ENCODE results near the gene HHATL.

The HHATL gene

DNA sequence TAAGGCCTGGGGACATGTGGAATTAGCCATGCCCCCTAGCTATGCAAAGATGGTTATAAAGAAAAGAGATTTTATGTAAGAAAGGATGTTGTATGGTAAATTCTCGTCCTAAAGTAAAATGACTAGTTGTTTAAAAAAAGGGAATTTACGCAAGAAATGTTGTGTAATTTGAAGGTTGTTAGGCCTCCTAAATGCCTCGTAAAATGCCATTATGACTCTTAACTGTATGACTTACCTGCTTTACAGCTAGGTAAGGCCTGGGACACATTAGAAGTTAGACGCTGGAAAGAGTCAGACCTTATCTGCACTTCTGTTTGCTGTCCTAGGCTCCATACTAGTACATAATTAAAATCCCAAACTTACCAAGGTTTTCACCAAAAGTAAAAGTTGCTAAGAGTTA, 17.5 kb upstream of the HHATL start:
- Histone ChIP-seq H3K4me3 (ENCODE audit: low read depth, low read length, poor library complexity, severe bottlenecking) (no peak overlapping the region), H3K9ac (ENCODE audit: low read length) (no peak overlapping the region), H4K20me1 (ENCODE audit: insufficient read depth, low read length) (no peaks in the 10 kb centered on the region), H2AFZ (ENCODE audit: low read length) (no peak overlapping the region), H3K36me3 (ENCODE audit: insufficient read depth, low read length) (no peaks in the 10 kb centered on the region), H3K9me3 (ENCODE audit: low read length) (no peaks in the 10 kb centered on the region), H3K4me1 (ENCODE audit: insufficient read depth, low read length, severe bottlenecking) (no peaks in the 10 kb centered on the region), H3K4me2 (ENCODE audit: low read length) (no peak overlapping the region), H3F3A (ENCODE audit: insufficient read depth, low read length) (no peaks in the 10 kb centered on the region), H3K27me3 (ENCODE audit: insufficient read depth, low read length) (no peaks in the 10 kb centered on the region), H3K27ac (ENCODE audit: low read depth, low read length, poor library complexity, severe bottlenecking) (no peak overlapping the region), H3K9me2 (ENCODE audit: low read depth, low read length) (no peaks in the 10 kb centered on the region), H3K79me2 (ENCODE audit: insufficient read depth, low read length) (no peaks in the 10 kb centered on the region)
- TF ChIP-seq, protein P1, sequence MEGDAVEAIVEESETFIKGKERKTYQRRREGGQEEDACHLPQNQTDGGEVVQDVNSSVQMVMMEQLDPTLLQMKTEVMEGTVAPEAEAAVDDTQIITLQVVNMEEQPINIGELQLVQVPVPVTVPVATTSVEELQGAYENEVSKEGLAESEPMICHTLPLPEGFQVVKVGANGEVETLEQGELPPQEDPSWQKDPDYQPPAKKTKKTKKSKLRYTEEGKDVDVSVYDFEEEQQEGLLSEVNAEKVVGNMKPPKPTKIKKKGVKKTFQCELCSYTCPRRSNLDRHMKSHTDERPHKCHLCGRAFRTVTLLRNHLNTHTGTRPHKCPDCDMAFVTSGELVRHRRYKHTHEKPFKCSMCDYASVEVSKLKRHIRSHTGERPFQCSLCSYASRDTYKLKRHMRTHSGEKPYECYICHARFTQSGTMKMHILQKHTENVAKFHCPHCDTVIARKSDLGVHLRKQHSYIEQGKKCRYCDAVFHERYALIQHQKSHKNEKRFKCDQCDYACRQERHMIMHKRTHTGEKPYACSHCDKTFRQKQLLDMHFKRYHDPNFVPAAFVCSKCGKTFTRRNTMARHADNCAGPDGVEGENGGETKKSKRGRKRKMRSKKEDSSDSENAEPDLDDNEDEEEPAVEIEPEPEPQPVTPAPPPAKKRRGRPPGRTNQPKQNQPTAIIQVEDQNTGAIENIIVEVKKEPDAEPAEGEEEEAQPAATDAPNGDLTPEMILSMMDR (IDR thresholded peaks at IDR 0.05; ENCODE audit: low read length): no peak
- TF ChIP-seq EZH2 (IDR thresholded peaks at IDR 0.05; ENCODE audit: borderline replicate concordance, low read length): no peak

DNA sequence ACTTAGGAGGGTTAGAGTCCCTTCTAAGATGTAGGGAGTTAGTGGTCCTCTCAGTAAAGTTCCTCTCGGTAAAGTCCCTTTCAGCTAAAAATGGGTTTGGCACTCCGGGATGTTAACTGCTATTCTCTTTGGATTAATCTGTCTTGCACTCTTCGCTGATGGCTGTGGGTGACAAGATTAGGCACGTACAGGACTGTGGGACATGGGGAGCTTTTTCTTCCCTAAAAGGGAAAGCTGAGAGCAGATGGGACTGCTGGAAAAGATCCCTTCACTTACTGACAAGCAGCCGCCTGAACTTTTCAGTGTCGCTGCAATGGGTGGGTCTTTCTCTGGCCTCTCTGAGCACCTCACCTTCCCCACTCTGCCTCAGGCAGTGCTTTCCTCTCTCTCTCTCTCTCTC, 16.4 kb upstream of the HHATL start:
- Histone ChIP-seq H3K9me2 (ENCODE audit: low read depth, low read length) (no peaks in the 10 kb centered on the region), H3K4me1 (ENCODE audit: insufficient read depth, low read length, severe bottlenecking) (no peaks in the 10 kb centered on the region), H3K9me3 (ENCODE audit: low read length) (no peaks in the 10 kb centered on the region), H3K79me2 (ENCODE audit: insufficient read depth, low read length) (no peaks in the 10 kb centered on the region), H3F3A (ENCODE audit: insufficient read depth, low read length) (no peaks in the 10 kb centered on the region), H3K4me2 (ENCODE audit: low read length) (no peak overlapping the region), H4K20me1 (ENCODE audit: insufficient read depth, low read length) (no peaks in the 10 kb centered on the region), H3K27me3 (ENCODE audit: insufficient read depth, low read length) (no peaks in the 10 kb centered on the region), H3K36me3 (ENCODE audit: insufficient read depth, low read length) (no peaks in the 10 kb centered on the region), H3K4me3 (ENCODE audit: low read depth, low read length, poor library complexity, severe bottlenecking) (no peak overlapping the region), H3K27ac (ENCODE audit: low read depth, low read length, poor library complexity, severe bottlenecking) (no peak overlapping the region), H2AFZ (ENCODE audit: low read length) (no peak overlapping the region), H3K9ac (ENCODE audit: low read length) (no peak overlapping the region)
- no peak for TF ChIP-seq EZH2 (IDR thresholded peaks at IDR 0.05; ENCODE audit: borderline replicate concordance, low read length)
- TF ChIP-seq, protein P1 (IDR thresholded peaks at IDR 0.05; ENCODE audit: low read length): no peak

DNA sequence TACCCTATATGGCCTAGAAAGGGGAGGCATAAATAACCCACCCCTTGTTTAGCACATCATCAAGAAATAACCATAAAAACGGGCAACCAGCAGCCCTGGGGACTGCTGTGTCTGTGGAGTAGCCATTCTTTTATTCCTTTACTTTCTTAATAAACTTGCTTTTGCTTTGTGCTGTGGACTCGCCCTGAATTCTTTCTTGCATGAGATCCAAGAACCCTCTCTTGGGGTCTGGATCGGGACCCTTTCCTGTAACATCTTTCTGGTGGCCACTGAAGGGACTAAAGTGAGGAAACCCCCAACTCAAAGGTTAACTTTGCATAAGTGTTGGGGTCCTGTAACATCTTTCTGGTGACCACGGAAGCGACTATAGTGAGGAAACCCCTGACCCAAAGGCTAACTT, 15.7 kb upstream of the HHATL start:
- Histone ChIP-seq H4K20me1 (ENCODE audit: insufficient read depth, low read length) (no peaks in the 10 kb centered on the region), H3K27ac (ENCODE audit: low read depth, low read length, poor library complexity, severe bottlenecking) (no peak overlapping the region), H3K9ac (ENCODE audit: low read length) (no peak overlapping the region), H3K4me1 (ENCODE audit: insufficient read depth, low read length, severe bottlenecking) (no peaks in the 10 kb centered on the region), H3K9me2 (ENCODE audit: low read depth, low read length) (no peaks in the 10 kb centered on the region), H3K9me3 (ENCODE audit: low read length) (no peaks in the 10 kb centered on the region), H3K36me3 (ENCODE audit: insufficient read depth, low read length) (no peaks in the 10 kb centered on the region), H3K4me3 (ENCODE audit: low read depth, low read length, poor library complexity, severe bottlenecking) (no peak overlapping the region), H3F3A (ENCODE audit: insufficient read depth, low read length) (no peaks in the 10 kb centered on the region), H3K79me2 (ENCODE audit: insufficient read depth, low read length) (no peaks in the 10 kb centered on the region), H3K4me2 (ENCODE audit: low read length) (no peak overlapping the region), H2AFZ (ENCODE audit: low read length) (no peak overlapping the region), H3K27me3 (ENCODE audit: insufficient read depth, low read length) (no peaks in the 10 kb centered on the region)
- TF ChIP-seq, protein P1 (IDR thresholded peaks at IDR 0.05; ENCODE audit: low read length): no peak
- TF ChIP-seq EZH2 (IDR thresholded peaks at IDR 0.05; ENCODE audit: borderline replicate concordance, low read length): no peak
